Measurements from ENCODE around the gene ZG16B.

The ZG16B gene

GRCh38 chr16:2854700-2855309, 24.7 kb downstream of the ZG16B start:
- no peak overlapping the region for H3K4me2 ChIP-seq (ENCODE audit: insufficient read depth, low read length, poor library complexity, severe bottlenecking)
- no peak overlapping the region for H3K4ac ChIP-seq (ENCODE audit: low read length)
- no peak overlapping the region for H2BK5ac ChIP-seq (ENCODE audit: low read length)
- no CpG with 5 or more reads among the region's 5 CpGs for WGBS, 2 donors (ENCODE audit: extremely low coverage in 2 of 2, insufficient read length in 2 of 2, insufficient replicate concordance in 1 of 2)
- H3K18ac ChIP-seq (ENCODE audit: low read length) = no peak overlapping the region
- no peak overlapping the region for H2BK15ac ChIP-seq (ENCODE audit: low read length)
- peaks cover 3% of the 10 kb centered on the region for H3K79me1 ChIP-seq (ENCODE audit: low read depth, low read length)
- H3K9me3 ChIP-seq (replicated peaks in 1 of 2; ENCODE audit: control insufficient read depth in 2 of 2, insufficient read depth in 1 of 2, low read depth in 1 of 2, low read length in 2 of 2) = peaks cover 4 to 14% of the 10 kb centered on the region in 2 donors
- no peak overlapping the region for H3K9ac ChIP-seq (ENCODE audit: low read depth, low read length, poor library complexity)
- no peak overlapping the region for H2AFZ ChIP-seq (ENCODE audit: low read length)
- H3K36me3 ChIP-seq (replicated peaks in 1 of 2; ENCODE audit: control insufficient read depth in 2 of 2, insufficient read depth in 2 of 2, low read length in 2 of 2) = no peaks in the 10 kb centered on the region
- no peak overlapping the region for H4K91ac ChIP-seq (ENCODE audit: low read depth, low read length, poor library complexity)
- no peak overlapping the region for H3K23ac ChIP-seq (ENCODE audit: low read depth, low read length, poor library complexity)
- no peak overlapping the region for H2BK120ac ChIP-seq (ENCODE audit: low read depth, low read length)
- no peak overlapping the region for H3K27ac ChIP-seq (replicated peaks; ENCODE audit: low read length)
- peaks cover 13 to 33% (median 29%) of the 10 kb centered on the region in 3 experiments for H3K27me3 ChIP-seq (ENCODE audit: control insufficient read depth in 3 of 3, insufficient read depth in 3 of 3, low read depth in 1 of 3, low read length in 3 of 3)
- no peak for DNase-seq (ENCODE audit: low spot score)
- H3K4me3 ChIP-seq (ENCODE audit: low read length in 2 of 2) = no peak overlapping the region
- no peak overlapping the region for H2BK12ac ChIP-seq (ENCODE audit: low read length)
- no peak overlapping the region for H2AK5ac ChIP-seq (ENCODE audit: low read depth, low read length)
- H3K4me1 ChIP-seq (ENCODE audit: control insufficient read depth in 2 of 2, insufficient read depth in 1 of 2, low read depth in 1 of 2, low read length in 2 of 2) = no peaks in the 10 kb centered on the region
- H4K8ac ChIP-seq (ENCODE audit: low read depth, low read length) = no peak overlapping the region
- H3K14ac ChIP-seq (ENCODE audit: low read length) = no peak overlapping the region

GRCh38 chr16:2855536-2855935, 25.4 kb downstream of the ZG16B start:
- Histone ChIP-seq H3K27ac (replicated peaks; ENCODE audit: low read length) (no peak overlapping the region), H2BK12ac (ENCODE audit: low read length) (no peak overlapping the region), H3K4me3 (ENCODE audit: low read length in 2 of 2) (no peak overlapping the region), H3K18ac (ENCODE audit: low read length) (no peak overlapping the region), H2BK120ac (ENCODE audit: low read depth, low read length) (no peak overlapping the region), H3K9me3 (replicated peaks in 1 of 2; ENCODE audit: control insufficient read depth in 2 of 2, insufficient read depth in 1 of 2, low read depth in 1 of 2, low read length in 2 of 2) (peaks cover 4 to 14% of the 10 kb centered on the region in 2 donors), H3K27me3 (ENCODE audit: control insufficient read depth in 3 of 3, insufficient read depth in 3 of 3, low read depth in 1 of 3, low read length in 3 of 3) (peaks cover 13 to 41% (median 32%) of the 10 kb centered on the region in 3 experiments), H3K4me2 (ENCODE audit: insufficient read depth, low read length, poor library complexity, severe bottlenecking) (no peak overlapping the region), H3K9ac (ENCODE audit: low read depth, low read length, poor library complexity) (no peak overlapping the region), H4K91ac (ENCODE audit: low read depth, low read length, poor library complexity) (no peak overlapping the region), H3K4ac (ENCODE audit: low read length) (no peak overlapping the region), H2AK5ac (ENCODE audit: low read depth, low read length) (no peak overlapping the region), H4K8ac (ENCODE audit: low read depth, low read length) (no peak overlapping the region), H3K4me1 (ENCODE audit: control insufficient read depth in 2 of 2, insufficient read depth in 1 of 2, low read depth in 1 of 2, low read length in 2 of 2) (no peaks in the 10 kb centered on the region), H3K14ac (ENCODE audit: low read length) (no peak overlapping the region), H2BK5ac (ENCODE audit: low read length) (no peak overlapping the region), H3K36me3 (replicated peaks in 1 of 2; ENCODE audit: control insufficient read depth in 2 of 2, insufficient read depth in 2 of 2, low read length in 2 of 2) (no peaks in the 10 kb centered on the region), H2BK15ac (ENCODE audit: low read length) (no peak overlapping the region), H3K23ac (ENCODE audit: low read depth, low read length, poor library complexity) (no peak overlapping the region), H3K79me1 (ENCODE audit: low read depth, low read length) (no peaks in the 10 kb centered on the region), H2AFZ (ENCODE audit: low read length) (no peak overlapping the region)
- WGBS, 2 donors (ENCODE audit: extremely low coverage in 2 of 2, insufficient read length in 2 of 2, insufficient replicate concordance in 1 of 2) = no CpG with 5 or more reads among the region's 6 CpGs
- DNase-seq (ENCODE audit: low spot score) = no peak

- H3K23ac ChIP-seq (ENCODE audit: low read depth, low read length, poor library complexity) = no peak overlapping the region
- H3K4me1 ChIP-seq (ENCODE audit: control insufficient read depth in 2 of 2, insufficient read depth in 1 of 2, low read depth in 1 of 2, low read length in 2 of 2) = no peaks in the 10 kb centered on the region
- no peak overlapping the region for H2BK5ac ChIP-seq (ENCODE audit: low read length)
- no peak overlapping the region for H3K27ac ChIP-seq (replicated peaks; ENCODE audit: low read length)
- H3K36me3 ChIP-seq (replicated peaks in 1 of 2; ENCODE audit: control insufficient read depth in 2 of 2, insufficient read depth in 2 of 2, low read length in 2 of 2) = no peaks in the 10 kb centered on the region
- no peak overlapping the region for H3K4me2 ChIP-seq (ENCODE audit: insufficient read depth, low read length, poor library complexity, severe bottlenecking)
- H3K4me3 ChIP-seq (ENCODE audit: low read length in 2 of 2) = peak overlapping the region in 1 of 2 donors; percentile 19
- no peak overlapping the region for H2AK5ac ChIP-seq (ENCODE audit: low read depth, low read length)
- H3K79me1 ChIP-seq (ENCODE audit: low read depth, low read length) = no peaks in the 10 kb centered on the region
- peaks cover 13 to 41% (median 32%) of the 10 kb centered on the region in 3 experiments for H3K27me3 ChIP-seq (ENCODE audit: control insufficient read depth in 3 of 3, insufficient read depth in 3 of 3, low read depth in 1 of 3, low read length in 3 of 3)
- H3K18ac ChIP-seq (ENCODE audit: low read length) = no peak overlapping the region
- H2BK12ac ChIP-seq (ENCODE audit: low read length) = no peak overlapping the region
- no peak overlapping the region for H3K9ac ChIP-seq (ENCODE audit: low read depth, low read length, poor library complexity)
- DNase-seq (ENCODE audit: low spot score) = no peak
- no peak overlapping the region for H2AFZ ChIP-seq (ENCODE audit: low read length)
- no CpG with 5 or more reads among the region's 14 CpGs for WGBS, 2 donors (ENCODE audit: extremely low coverage in 2 of 2, insufficient read length in 2 of 2, insufficient replicate concordance in 1 of 2)
- H2BK15ac ChIP-seq (ENCODE audit: low read length) = no peak overlapping the region
- H3K4ac ChIP-seq (ENCODE audit: low read length) = no peak overlapping the region
- H3K14ac ChIP-seq (ENCODE audit: low read length) = no peak overlapping the region
- peaks cover 4 to 14% of the 10 kb centered on the region in 2 donors for H3K9me3 ChIP-seq (replicated peaks in 1 of 2; ENCODE audit: control insufficient read depth in 2 of 2, insufficient read depth in 1 of 2, low read depth in 1 of 2, low read length in 2 of 2)
- no peak overlapping the region for H4K91ac ChIP-seq (ENCODE audit: low read depth, low read length, poor library complexity)
- no peak overlapping the region for H4K8ac ChIP-seq (ENCODE audit: low read depth, low read length)
- no peak overlapping the region for H2BK120ac ChIP-seq (ENCODE audit: low read depth, low read length)
Measured at GRCh38 chr16:2856061-2856670, 26.1 kb downstream of the ZG16B start.

- no peak overlapping the region for H3K27ac ChIP-seq (replicated peaks; ENCODE audit: low read length)
- H4K91ac ChIP-seq (ENCODE audit: low read depth, low read length, poor library complexity) = no peak overlapping the region
- no peak overlapping the region for H2AK5ac ChIP-seq (ENCODE audit: low read depth, low read length)
- H3K14ac ChIP-seq (ENCODE audit: low read length) = peak overlapping the region; percentile 56
- no peak overlapping the region for H2AFZ ChIP-seq (ENCODE audit: low read length)
- peaks cover 13 to 41% (median 32%) of the 10 kb centered on the region in 3 experiments for H3K27me3 ChIP-seq (ENCODE audit: control insufficient read depth in 3 of 3, insufficient read depth in 3 of 3, low read depth in 1 of 3, low read length in 3 of 3)
- no peak overlapping the region for H3K18ac ChIP-seq (ENCODE audit: low read length)
- H3K4me3 ChIP-seq (ENCODE audit: low read length in 2 of 2) = peak overlapping the region in 1 of 2 donors; percentile 19
- no peak overlapping the region for H2BK120ac ChIP-seq (ENCODE audit: low read depth, low read length)
- no peak overlapping the region for H3K4me2 ChIP-seq (ENCODE audit: insufficient read depth, low read length, poor library complexity, severe bottlenecking)
- no peak overlapping the region for H2BK15ac ChIP-seq (ENCODE audit: low read length)
- no peaks in the 10 kb centered on the region for H3K4me1 ChIP-seq (ENCODE audit: control insufficient read depth in 2 of 2, insufficient read depth in 1 of 2, low read depth in 1 of 2, low read length in 2 of 2)
- no peak for DNase-seq (ENCODE audit: low spot score)
- no peak overlapping the region for H2BK12ac ChIP-seq (ENCODE audit: low read length)
- H2BK5ac ChIP-seq (ENCODE audit: low read length) = no peak overlapping the region
- no peak overlapping the region for H4K8ac ChIP-seq (ENCODE audit: low read depth, low read length)
- H3K9me3 ChIP-seq (replicated peaks in 1 of 2; ENCODE audit: control insufficient read depth in 2 of 2, insufficient read depth in 1 of 2, low read depth in 1 of 2, low read length in 2 of 2) = peaks cover 4 to 14% of the 10 kb centered on the region in 2 donors
- H3K9ac ChIP-seq (ENCODE audit: low read depth, low read length, poor library complexity) = no peak overlapping the region
- H3K23ac ChIP-seq (ENCODE audit: low read depth, low read length, poor library complexity) = peak overlapping the region; percentile 55
- H3K36me3 ChIP-seq (replicated peaks in 1 of 2; ENCODE audit: control insufficient read depth in 2 of 2, insufficient read depth in 2 of 2, low read length in 2 of 2) = no peaks in the 10 kb centered on the region
- H3K79me1 ChIP-seq (ENCODE audit: low read depth, low read length) = no peaks in the 10 kb centered on the region
- no CpG with 5 or more reads among the region's 24 CpGs for WGBS, 2 donors (ENCODE audit: extremely low coverage in 2 of 2, insufficient read length in 2 of 2, insufficient replicate concordance in 1 of 2)
- H3K4ac ChIP-seq (ENCODE audit: low read length) = no peak overlapping the region
Measured at GRCh38 chr16:2856686-2857450, 26.8 kb downstream of the ZG16B start.
